Activated CD8-positive, alpha-beta T cell treated with anti-CD3 and anti-CD28 coated beads for 36 hours (primary cell): ENCODE measurements around the gene MKNK2. TPM values are rescaled to one million over a fixed set of nuclear protein-coding genes. Genes with fewer than 3 reads are reported as not detected.
"Not testable (repeated sequence)": the region's sequence is repeated elsewhere in the genome, so short reads cannot be mapped to it uniquely, and the experiment has no call there.

Source experiments
- ATAC-seq: fragments of 200-7000 bp; cut with Tn5 transposase; one replicate; pipeline ENCODE4 v1.10.0; 2021; ENCODE audit warnings: mild to moderate bottlenecking, moderate library complexity
- CTCF ChIA-PET: fragments of 350-600 bp; sonication (Branson Sonifier 250); formaldehyde crosslinking; loops from one replicate; lab custom pipeline; 2021; ENCODE audit warnings: antibody characterized with exemption; lab: Charles Lee
- POLR2A ChIA-PET: fragments of 350-600 bp; sonication (Branson Sonifier 250); formaldehyde crosslinking; loops from one replicate; lab custom pipeline; 2021; ENCODE audit warnings: antibody characterized with exemption; lab: Charles Lee
- DNase-seq: peaks from one replicate; pipeline ENCODE4 v3.0.0-alpha.2; 2020
- H3K27ac Mint-ChIP-seq: one replicate; pipeline ENCODE4 v1.8.0; 2021; ENCODE audit warnings: mild to moderate bottlenecking, mixed read lengths
- H3K27me3 Mint-ChIP-seq: one replicate; pipeline ENCODE4 v1.8.0; 2021; ENCODE audit warnings: mixed read lengths
- H3K36me3 Mint-ChIP-seq: one replicate; pipeline ENCODE4 v1.8.0; 2021; ENCODE audit warnings: low read depth, mixed read lengths
- H3K4me1 Mint-ChIP-seq: one replicate; pipeline ENCODE4 v1.8.0; 2021; ENCODE audit warnings: low read depth, mixed read lengths
- H3K4me3 Mint-ChIP-seq: one replicate; pipeline ENCODE4 v1.8.0; 2021; ENCODE audit warnings: mild to moderate bottlenecking, moderate library complexity, mixed read lengths
- H3K9me3 Mint-ChIP-seq: one replicate; pipeline ENCODE4 v1.8.0; 2021; ENCODE audit warnings: mixed read lengths
- CTCF ChIP-seq: fragments of 200-600 bp; IDR thresholded peaks from one replicate; pipeline ENCODE4 v1.8.0; 2022; ENCODE audit warnings: antibody characterized with exemption, mild to moderate bottlenecking
- intact Hi-C: fragments of 100-400 bp; cut with micrococcal nuclease; formaldehyde crosslinking; loops from one replicate; pipeline ENCODE4 v1.10.0; 2022
- total RNA-seq, 2 experiments: library from RNA; stranded (reverse); gene quantifications; one replicate each; pipeline ENCODE4 v1.2.3, GENCODE V29; 2021

Gene MKNK2
- total RNA-seq, 2 experiments from 2014 or later: 323 to 327 TPM

GRCh38 chr19:2037651-2038255 is 13.3 kb downstream of the MKNK2 start:
- Mint-ChIP-seq H3K4me1 (peaks cover 19% of the 10 kb centered on the region), H3K4me3 (no peak overlapping the region), H3K36me3 (peaks cover 20% of the 10 kb centered on the region), H3K9me3 (peaks cover 5% of the 10 kb centered on the region), H3K27me3 (no peaks in the 10 kb centered on the region), H3K27ac (no peak overlapping the region)
- ChIA-PET CTCF (no interaction called here), POLR2A (interaction anchor here (0.6 to 4.5 kb wide), 4 partner anchors 8 to 60 kb away, joined by 3 to 27 read pairs (median 6); partner anchors contain the start of gene MKNK2)
- intact Hi-C loops: no loop called here
- DNase-seq (no peak), ATAC-seq (no peak)
- no peak for TF ChIP-seq CTCF

GRCh38 chr19:2036424-2036823 is 14.6 kb downstream of the MKNK2 start:
- DNase-seq (no peak), ATAC-seq (no peak)
- H3K4me3 Mint-ChIP-seq: no peak overlapping the region
- TF ChIP-seq CTCF: no peak
- intact Hi-C loops: no loop called here
- peaks cover 14% of the 10 kb centered on the region for H3K36me3 Mint-ChIP-seq
- H3K27ac Mint-ChIP-seq: no peak overlapping the region
- POLR2A ChIA-PET: interaction anchor here (0.6 to 2.1 kb wide), 4 partner anchors 10 to 441 kb away, joined by 3 to 7 read pairs (median 5); partner anchors contain the start of gene MKNK2
- H3K9me3 Mint-ChIP-seq: peaks cover 5% of the 10 kb centered on the region
- CTCF ChIA-PET: no interaction called here
- no peaks in the 10 kb centered on the region for H3K27me3 Mint-ChIP-seq
- H3K4me1 Mint-ChIP-seq: peaks cover 26% of the 10 kb centered on the region

- Mint-ChIP-seq H3K4me1 (peaks cover 23% of the 10 kb centered on the region), H3K27ac (no peak overlapping the region), H3K27me3 (no peaks in the 10 kb centered on the region), H3K9me3 (peaks cover 5% of the 10 kb centered on the region), H3K36me3 (peaks cover 8% of the 10 kb centered on the region), H3K4me3 (no peak overlapping the region)
- ATAC-seq (no peak), DNase-seq (no peak)
- TF ChIP-seq CTCF: no peak
- intact Hi-C loops: no loop called here
- ChIA-PET POLR2A (interaction anchor here (0.6 to 1.4 kb wide), 3 partner anchors 16 to 1103 kb away, joined by 3 to 6 read pairs (median 3); partner anchors contain the start of gene MKNK2), CTCF (interaction anchor here (1.1 kb wide), 1 partner anchor 13 kb away, joined by 3 read pairs; no protein-coding TSS in a partner anchor)
Measured at GRCh38 chr19:2035590-2035991, 15.5 kb downstream of the MKNK2 start.

- intact Hi-C loops: no loop called here
- Mint-ChIP-seq H3K36me3 (peaks cover 8% of the 10 kb centered on the region), H3K4me1 (peaks cover 23% of the 10 kb centered on the region), H3K27ac (no peak overlapping the region), H3K4me3 (no peak overlapping the region), H3K9me3 (peaks cover 5% of the 10 kb centered on the region), H3K27me3 (no peaks in the 10 kb centered on the region)
- CTCF ChIA-PET: interaction anchor here (1.1 to 2.5 kb wide), 2 partner anchors 12 to 15 kb away, joined by 3 to 14 read pairs; no protein-coding TSS in a partner anchor
- ATAC-seq (peak; percentile 78), DNase-seq (peak; percentile 87)
- no peak for TF ChIP-seq CTCF
- POLR2A ChIA-PET: interaction anchor here (0.6 to 1.4 kb wide), 6 partner anchors 17 to 1103 kb away, joined by 3 to 6 read pairs (median 3); partner anchors contain the start of gene MKNK2
Measured at GRCh38 chr19:2034729-2035589, 16.1 kb downstream of the MKNK2 start.

GRCh38 chr19:2034253-2034652 is 16.8 kb downstream of the MKNK2 start:
- H3K27ac Mint-ChIP-seq, H3K9me3 Mint-ChIP-seq, intact Hi-C loops, ATAC-seq, DNase-seq, H3K4me3 Mint-ChIP-seq, H3K27me3 Mint-ChIP-seq, H3K36me3 Mint-ChIP-seq: not testable (repeated sequence)
- ChIA-PET CTCF (interaction anchor here (1.1 to 2.5 kb wide), 2 partner anchors 11 to 14 kb away, joined by 3 to 14 read pairs; no protein-coding TSS in a partner anchor), POLR2A (interaction anchor here (0.9 to 1.4 kb wide), 5 partner anchors 17 to 36 kb away, joined by 3 to 6 read pairs (median 3); partner anchors contain the start of gene MKNK2)
- H3K4me1 Mint-ChIP-seq: peaks cover 23% of the 10 kb centered on the region
